ENCODE results near the gene CCDC12.

GRCh38 chr3:46893146-46893748, 83.3 kb downstream of the CCDC12 start:
- no peak for TF ChIP-seq POLR2AphosphoS5 (IDR thresholded peaks at IDR 0.05; ENCODE audit: low read depth, low read length)
- TF ChIP-seq POLR2A (IDR thresholded peaks at IDR 0.05; ENCODE audit: low read depth, low read length), result no peak

Measured in GM12892 (cell line).